NCI-H2029 (cell line): ENCODE measurements around the gene ELK4.

Source experiments
- DNase-seq: peaks from one replicate; lab custom pipeline; 2025; lab: John Stamatoyannopoulos, UW

The ELK4 gene

GRCh38 chr1:205630241-205630640 lies 1.6 kb downstream of the ELK4 start:
- DNase-seq = no peak

- no peak for DNase-seq
Observed at GRCh38 chr1:205629751-205630150, 2.1 kb downstream of the ELK4 start.

- DNase-seq = no peak
Observed at GRCh38 chr1:205627956-205628355, 3.9 kb downstream of the ELK4 start.

- no peak for DNase-seq
Observed at GRCh38 chr1:205626216-205626615, 5.6 kb downstream of the ELK4 start.

- DNase-seq = no peak
Observed at GRCh38 chr1:205623646-205624045, 8.2 kb downstream of the ELK4 start.

- no peak for DNase-seq
Observed at GRCh38 chr1:205620269-205620668, 11.5 kb downstream of the ELK4 start.

- DNase-seq = no peak
Observed at GRCh38 chr1:205619376-205619775, 12.4 kb downstream of the ELK4 start.

GRCh38 chr1:205616563-205617293 lies 15.1 kb downstream of the ELK4 start:
- no peak for DNase-seq

- DNase-seq = no peak
Observed at GRCh38 chr1:205615789-205616188, 16.0 kb downstream of the ELK4 start.

- no peak for DNase-seq
Observed at GRCh38 chr1:205613854-205614412, 17.9 kb downstream of the ELK4 start.

GRCh38 chr1:205612556-205612955 lies 19.3 kb downstream of the ELK4 start:
- DNase-seq = no peak

GRCh38 chr1:205612104-205612503 lies 19.7 kb downstream of the ELK4 start:
- DNase-seq = no peak

GRCh38 chr1:205610901-205611466 lies 20.8 kb downstream of the ELK4 start:
- no peak for DNase-seq

GRCh38 chr1:205610036-205610435 lies 21.8 kb downstream of the ELK4 start:
- DNase-seq = no peak

GRCh38 chr1:205604825-205605505 lies 26.8 kb downstream of the ELK4 start:
- DNase-seq = no peak

GRCh38 chr1:205604059-205604458 lies 27.8 kb downstream of the ELK4 start:
- DNase-seq = no peak

GRCh38 chr1:205601205-205601604 lies 30.6 kb downstream of the ELK4 start:
- no peak for DNase-seq

GRCh38 chr1:205600085-205600484 lies 31.7 kb downstream of the ELK4 start:
- no peak for DNase-seq

- no peak for DNase-seq
Observed at GRCh38 chr1:205599669-205600042, 32.2 kb downstream of the ELK4 start.

GRCh38 chr1:205598841-205599668 lies 32.8 kb downstream of the ELK4 start:
- DNase-seq = no peak

GRCh38 chr1:205597691-205598314 lies 34.0 kb downstream of the ELK4 start:
- DNase-seq = no peak

GRCh38 chr1:205596876-205597275 lies 34.9 kb downstream of the ELK4 start:
- no peak for DNase-seq
